ENCODE results near the gene USP51. TPM values are rescaled to one million over a fixed set of nuclear protein-coding genes. Genes with fewer than 3 reads are reported as not detected.
A peak's percentile ranks its signal among the peaks of the same experiment; 100 is the strongest.
"Not testable (repeated sequence)": the region's sequence is repeated elsewhere in the genome, so short reads cannot be mapped to it uniquely, and the experiment has no call there.

The USP51 gene
- total and polyA plus RNA-seq, 8 donors, result 3.0 to 10.3 (median 9.2) TPM

GRCh38 chrX:55521687-55522086, 32.0 kb upstream of the USP51 start:
- ATAC-seq, result no peak
- Histone ChIP-seq H3K4me3 (no peak overlapping the region), H3K4me1 (no peaks in the 10 kb centered on the region), H3K27ac (peak overlapping the region in 1 of 2 donors; percentile 50), H3K36me3 (no peaks in the 10 kb centered on the region), H3K9me3 (no peaks in the 10 kb centered on the region), H3K27me3 (no peaks in the 10 kb centered on the region)
- intact Hi-C loops (cut with DNase I), result no loop called here
- no peak for TF ChIP-seq CTCF (IDR thresholded peaks at IDR 0.05)
- DNase-seq, result no peak

GRCh38 chrX:55516794-55517481, 27.3 kb upstream of the USP51 start:
- H3K4me3 ChIP-seq; intact Hi-C loops (cut with DNase I); ATAC-seq: not testable (repeated sequence)

GRCh38 chrX:55513045-55513737, 23.5 kb upstream of the USP51 start:
- peak; percentile 84 for ATAC-seq
- H3K27ac ChIP-seq; DNase-seq; H3K4me3 ChIP-seq; H3K36me3 ChIP-seq; intact Hi-C loops (cut with DNase I); H3K4me1 ChIP-seq; H3K9me3 ChIP-seq; H3K27me3 ChIP-seq: not testable (repeated sequence)

More at GRCh38 chrX:55516794-55517481, 27.3 kb upstream of the USP51 start:
- H3K36me3 ChIP-seq, H3K27ac ChIP-seq, H3K27me3 ChIP-seq, DNase-seq, H3K4me1 ChIP-seq, H3K9me3 ChIP-seq: not testable (repeated sequence)

- not testable (repeated sequence) for H3K27ac ChIP-seq
Observed at GRCh38 chrX:55508410-55509152, 18.9 kb upstream of the USP51 start.

GRCh38 chrX:55507699-55508098, 18.1 kb upstream of the USP51 start:
- H3K4me1 ChIP-seq; H3K4me3 ChIP-seq; intact Hi-C loops (cut with DNase I); DNase-seq; H3K36me3 ChIP-seq; H3K27ac ChIP-seq; H3K27me3 ChIP-seq; ATAC-seq; H3K9me3 ChIP-seq: not testable (repeated sequence)

More at GRCh38 chrX:55508410-55509152, 18.9 kb upstream of the USP51 start:
- ATAC-seq; intact Hi-C loops (cut with DNase I); H3K9me3 ChIP-seq; H3K36me3 ChIP-seq; H3K4me1 ChIP-seq; DNase-seq; H3K4me3 ChIP-seq; H3K27me3 ChIP-seq: not testable (repeated sequence)

GRCh38 chrX:55507010-55507409, 17.4 kb upstream of the USP51 start:
- DNase-seq; ATAC-seq; H3K4me1 ChIP-seq; H3K27ac ChIP-seq; H3K36me3 ChIP-seq; H3K9me3 ChIP-seq; H3K4me3 ChIP-seq; intact Hi-C loops (cut with DNase I); H3K27me3 ChIP-seq: not testable (repeated sequence)

GRCh38 chrX:55490974-55491373, 1.3 kb upstream of the USP51 start:
- no peaks in the 10 kb centered on the region for H3K9me3 ChIP-seq
- no peaks in the 10 kb centered on the region for H3K36me3 ChIP-seq
- no peaks in the 10 kb centered on the region for H3K27me3 ChIP-seq
- H3K4me3 ChIP-seq, result no peak overlapping the region
- TF ChIP-seq CTCF (IDR thresholded peaks at IDR 0.05), result no peak
- DNase-seq, result no peak
- ATAC-seq, result no peak
- H3K27ac ChIP-seq, result no peak overlapping the region
- H3K4me1 ChIP-seq, result no peaks in the 10 kb centered on the region
- intact Hi-C loops (cut with DNase I), result no loop called here
